Measurements from ENCODE around the gene FOCAD.

DNA sequence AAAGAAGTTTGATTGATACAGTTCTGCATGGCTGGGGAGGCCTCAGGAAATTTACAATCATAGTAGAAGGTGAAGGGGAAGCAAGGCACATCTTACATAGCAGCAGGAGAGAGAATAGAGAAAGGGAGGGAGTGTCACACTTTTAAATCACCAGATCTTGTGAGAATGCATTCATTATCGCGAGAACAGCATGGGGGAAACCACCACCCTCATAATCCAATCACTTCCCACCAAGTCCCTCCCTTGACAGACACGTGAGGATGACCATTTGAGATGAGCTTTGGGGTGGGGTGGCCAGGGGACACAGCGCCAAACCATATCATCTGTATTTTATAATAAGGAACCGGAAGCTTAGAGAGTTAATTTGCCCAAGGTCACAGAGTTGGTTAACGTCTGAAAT lies 13.7 kb upstream of the FOCAD start:
- no peak for TF ChIP-seq ZNF501 (tag by site-specific recombination; IDR thresholded peaks at IDR 0.05)
- no peak for TF ChIP-seq YY1 (tag by site-specific recombination; IDR thresholded peaks at IDR 0.05)
- TF ChIP-seq, protein P1, sequence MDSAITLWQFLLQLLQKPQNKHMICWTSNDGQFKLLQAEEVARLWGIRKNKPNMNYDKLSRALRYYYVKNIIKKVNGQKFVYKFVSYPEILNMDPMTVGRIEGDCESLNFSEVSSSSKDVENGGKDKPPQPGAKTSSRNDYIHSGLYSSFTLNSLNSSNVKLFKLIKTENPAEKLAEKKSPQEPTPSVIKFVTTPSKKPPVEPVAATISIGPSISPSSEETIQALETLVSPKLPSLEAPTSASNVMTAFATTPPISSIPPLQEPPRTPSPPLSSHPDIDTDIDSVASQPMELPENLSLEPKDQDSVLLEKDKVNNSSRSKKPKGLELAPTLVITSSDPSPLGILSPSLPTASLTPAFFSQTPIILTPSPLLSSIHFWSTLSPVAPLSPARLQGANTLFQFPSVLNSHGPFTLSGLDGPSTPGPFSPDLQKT (IDR thresholded peaks at IDR 0.05; ENCODE audit: borderline replicate concordance, low read depth, low read length): no peak
- TF ChIP-seq, protein P2, sequence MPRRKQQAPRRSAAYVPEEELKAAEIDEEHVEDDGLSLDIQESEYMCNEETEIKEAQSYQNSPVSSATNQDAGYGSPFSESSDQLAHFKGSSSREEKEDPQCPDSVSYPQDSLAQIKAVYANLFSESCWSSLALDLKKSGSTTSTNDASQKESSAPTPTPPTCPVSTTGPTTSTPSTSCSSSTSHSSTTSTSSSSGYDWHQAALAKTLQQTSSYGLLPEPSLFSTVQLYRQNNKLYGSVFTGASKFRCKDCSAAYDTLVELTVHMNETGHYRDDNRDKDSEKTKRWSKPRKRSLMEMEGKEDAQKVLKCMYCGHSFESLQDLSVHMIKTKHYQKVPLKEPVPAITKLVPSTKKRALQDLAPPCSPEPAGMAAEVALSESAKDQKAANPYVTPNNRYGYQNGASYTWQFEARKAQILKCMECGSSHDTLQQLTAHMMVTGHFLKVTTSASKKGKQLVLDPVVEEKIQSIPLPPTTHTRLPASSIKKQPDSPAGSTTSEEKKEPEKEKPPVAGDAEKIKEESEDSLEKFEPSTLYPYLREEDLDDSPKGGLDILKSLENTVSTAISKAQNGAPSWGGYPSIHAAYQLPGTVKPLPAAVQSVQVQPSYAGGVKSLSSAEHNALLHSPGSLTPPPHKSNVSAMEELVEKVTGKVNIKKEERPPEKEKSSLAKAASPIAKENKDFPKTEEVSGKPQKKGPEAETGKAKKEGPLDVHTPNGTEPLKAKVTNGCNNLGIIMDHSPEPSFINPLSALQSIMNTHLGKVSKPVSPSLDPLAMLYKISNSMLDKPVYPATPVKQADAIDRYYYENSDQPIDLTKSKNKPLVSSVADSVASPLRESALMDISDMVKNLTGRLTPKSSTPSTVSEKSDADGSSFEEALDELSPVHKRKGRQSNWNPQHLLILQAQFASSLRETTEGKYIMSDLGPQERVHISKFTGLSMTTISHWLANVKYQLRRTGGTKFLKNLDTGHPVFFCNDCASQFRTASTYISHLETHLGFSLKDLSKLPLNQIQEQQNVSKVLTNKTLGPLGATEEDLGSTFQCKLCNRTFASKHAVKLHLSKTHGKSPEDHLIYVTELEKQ (tag by site-specific recombination; IDR thresholded peaks at IDR 0.05; ENCODE audit: borderline replicate concordance): no peak
- TF ChIP-seq, protein P3, sequence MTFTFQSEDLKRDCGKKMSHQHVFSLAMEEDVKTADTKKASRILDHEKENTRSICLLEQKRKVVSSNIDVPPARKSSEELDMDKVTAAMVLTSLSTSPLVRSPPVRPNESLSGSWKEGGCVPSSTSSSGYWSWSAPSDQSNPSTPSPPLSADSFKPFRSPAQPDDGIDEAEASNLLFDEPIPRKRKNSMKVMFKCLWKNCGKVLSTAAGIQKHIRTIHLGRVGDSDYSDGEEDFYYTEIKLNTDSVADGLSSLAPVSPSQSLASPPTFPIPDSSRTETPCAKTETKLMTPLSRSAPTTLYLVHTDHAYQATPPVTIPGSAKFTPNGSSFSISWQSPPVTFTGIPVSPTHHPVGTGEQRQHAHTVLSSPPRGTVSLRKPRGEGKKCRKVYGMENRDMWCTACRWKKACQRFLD (tag by site-specific recombination; IDR thresholded peaks at IDR 0.05): no peak
- TF ChIP-seq, protein P4, sequence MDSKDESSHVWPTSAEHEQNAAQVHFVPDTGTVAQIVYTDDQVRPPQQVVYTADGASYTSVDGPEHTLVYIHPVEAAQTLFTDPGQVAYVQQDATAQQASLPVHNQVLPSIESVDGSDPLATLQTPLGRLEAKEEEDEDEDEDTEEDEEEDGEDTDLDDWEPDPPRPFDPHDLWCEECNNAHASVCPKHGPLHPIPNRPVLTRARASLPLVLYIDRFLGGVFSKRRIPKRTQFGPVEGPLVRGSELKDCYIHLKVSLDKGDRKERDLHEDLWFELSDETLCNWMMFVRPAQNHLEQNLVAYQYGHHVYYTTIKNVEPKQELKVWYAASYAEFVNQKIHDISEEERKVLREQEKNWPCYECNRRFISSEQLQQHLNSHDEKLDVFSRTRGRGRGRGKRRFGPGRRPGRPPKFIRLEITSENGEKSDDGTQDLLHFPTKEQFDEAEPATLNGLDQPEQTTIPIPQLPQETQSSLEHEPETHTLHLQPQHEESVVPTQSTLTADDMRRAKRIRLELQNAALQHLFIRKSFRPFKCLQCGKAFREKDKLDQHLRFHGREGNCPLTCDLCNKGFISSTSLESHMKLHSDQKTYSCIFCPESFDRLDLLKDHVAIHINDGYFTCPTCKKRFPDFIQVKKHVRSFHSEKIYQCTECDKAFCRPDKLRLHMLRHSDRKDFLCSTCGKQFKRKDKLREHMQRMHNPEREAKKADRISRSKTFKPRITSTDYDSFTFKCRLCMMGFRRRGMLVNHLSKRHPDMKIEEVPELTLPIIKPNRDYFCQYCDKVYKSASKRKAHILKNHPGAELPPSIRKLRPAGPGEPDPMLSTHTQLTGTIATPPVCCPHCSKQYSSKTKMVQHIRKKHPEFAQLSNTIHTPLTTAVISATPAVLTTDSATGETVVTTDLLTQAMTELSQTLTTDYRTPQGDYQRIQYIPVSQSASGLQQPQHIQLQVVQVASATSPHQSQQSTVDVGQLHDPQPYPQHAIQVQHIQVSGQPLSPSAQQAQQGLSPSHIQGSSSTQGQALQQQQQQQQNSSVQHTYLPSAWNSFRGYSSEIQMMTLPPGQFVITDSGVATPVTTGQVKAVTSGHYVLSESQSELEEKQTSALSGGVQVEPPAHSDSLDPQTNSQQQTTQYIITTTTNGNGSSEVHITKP (tag by site-specific recombination; IDR thresholded peaks at IDR 0.05): no peak
- TF ChIP-seq, protein P5, sequence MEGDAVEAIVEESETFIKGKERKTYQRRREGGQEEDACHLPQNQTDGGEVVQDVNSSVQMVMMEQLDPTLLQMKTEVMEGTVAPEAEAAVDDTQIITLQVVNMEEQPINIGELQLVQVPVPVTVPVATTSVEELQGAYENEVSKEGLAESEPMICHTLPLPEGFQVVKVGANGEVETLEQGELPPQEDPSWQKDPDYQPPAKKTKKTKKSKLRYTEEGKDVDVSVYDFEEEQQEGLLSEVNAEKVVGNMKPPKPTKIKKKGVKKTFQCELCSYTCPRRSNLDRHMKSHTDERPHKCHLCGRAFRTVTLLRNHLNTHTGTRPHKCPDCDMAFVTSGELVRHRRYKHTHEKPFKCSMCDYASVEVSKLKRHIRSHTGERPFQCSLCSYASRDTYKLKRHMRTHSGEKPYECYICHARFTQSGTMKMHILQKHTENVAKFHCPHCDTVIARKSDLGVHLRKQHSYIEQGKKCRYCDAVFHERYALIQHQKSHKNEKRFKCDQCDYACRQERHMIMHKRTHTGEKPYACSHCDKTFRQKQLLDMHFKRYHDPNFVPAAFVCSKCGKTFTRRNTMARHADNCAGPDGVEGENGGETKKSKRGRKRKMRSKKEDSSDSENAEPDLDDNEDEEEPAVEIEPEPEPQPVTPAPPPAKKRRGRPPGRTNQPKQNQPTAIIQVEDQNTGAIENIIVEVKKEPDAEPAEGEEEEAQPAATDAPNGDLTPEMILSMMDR (tag by site-specific recombination; IDR thresholded peaks at IDR 0.05): no peak
- no peak for TF ChIP-seq KLF1 (tag by site-specific recombination; IDR thresholded peaks at IDR 0.05)
- no peak for TF ChIP-seq ZNF350 (tag by site-specific recombination; IDR thresholded peaks at IDR 0.05)
- no peak for TF ChIP-seq PRDM1 (tag by site-specific recombination; IDR thresholded peaks at IDR 0.05)
- no peak for TF ChIP-seq ZNF777 (tag by site-specific recombination; IDR thresholded peaks at IDR 0.05; ENCODE audit: borderline replicate concordance)
- no peak for TF ChIP-seq ZNF302 (tag by site-specific recombination; IDR thresholded peaks at IDR 0.05; ENCODE audit: low read depth)
- no peak for TF ChIP-seq ZNF140 (tag by site-specific recombination; IDR thresholded peaks at IDR 0.05)
- TF ChIP-seq TCF7L2 (IDR thresholded peaks at IDR 0.05; ENCODE audit: borderline replicate concordance, low read depth, low read length): no peak

Measured in HEK293 (cell line).